GM21390 (cell line): ENCODE measurements around the gene TMA7B.

Experiments
- ATAC-seq: cut with Tn5 transposase; IDR thresholded peaks from one replicate; pipeline ENCODE4 v1.9.1; 2021; ENCODE audit not compliant: unreplicated experiment

TMA7B gene

DNA sequence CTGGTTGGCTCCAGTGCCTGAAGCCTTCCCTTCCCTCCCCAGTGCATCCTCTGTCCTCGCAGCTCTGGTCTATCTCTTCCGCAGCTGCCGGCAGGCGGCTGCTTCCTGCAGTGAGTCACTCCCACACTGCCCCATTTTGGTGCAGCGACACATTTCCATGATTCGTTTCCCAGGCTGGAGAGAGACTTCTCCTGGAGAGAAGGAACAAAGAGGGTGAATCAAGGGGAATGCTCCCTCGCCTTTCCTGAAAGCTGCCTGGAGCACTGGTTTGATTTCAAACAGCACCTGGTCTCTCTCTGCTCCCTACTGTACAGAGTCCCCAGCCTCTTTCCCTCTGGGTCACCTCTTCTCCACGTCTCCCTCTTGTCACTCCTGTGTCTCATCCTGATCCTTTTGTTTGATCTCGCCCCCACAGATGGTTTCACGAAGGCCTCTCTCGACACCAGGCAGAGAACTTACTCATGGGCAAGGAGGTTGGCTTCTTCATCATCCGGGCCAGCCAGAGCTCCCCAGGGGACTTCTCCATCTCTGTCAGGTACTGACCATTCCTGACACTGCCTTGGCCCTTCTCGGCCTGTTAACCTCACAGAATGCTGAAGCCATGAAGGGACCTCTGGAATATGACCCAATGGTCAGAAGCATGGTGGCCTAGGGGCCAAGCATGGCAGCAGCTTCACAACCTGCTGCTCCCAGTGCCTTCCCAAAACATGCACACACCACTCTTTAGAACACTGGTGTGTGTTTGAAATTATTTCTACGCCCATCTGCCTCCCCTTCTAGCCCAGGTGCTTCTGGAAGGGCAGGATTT is at the start of gene TMA7B:
Gene TMA7B (plus strand): TSS at position 758 of the 808 bp plus-strand sequence. CDS start 3,978 bp downstream, outside the sequence.
- ATAC-seq = no peak

DNA sequence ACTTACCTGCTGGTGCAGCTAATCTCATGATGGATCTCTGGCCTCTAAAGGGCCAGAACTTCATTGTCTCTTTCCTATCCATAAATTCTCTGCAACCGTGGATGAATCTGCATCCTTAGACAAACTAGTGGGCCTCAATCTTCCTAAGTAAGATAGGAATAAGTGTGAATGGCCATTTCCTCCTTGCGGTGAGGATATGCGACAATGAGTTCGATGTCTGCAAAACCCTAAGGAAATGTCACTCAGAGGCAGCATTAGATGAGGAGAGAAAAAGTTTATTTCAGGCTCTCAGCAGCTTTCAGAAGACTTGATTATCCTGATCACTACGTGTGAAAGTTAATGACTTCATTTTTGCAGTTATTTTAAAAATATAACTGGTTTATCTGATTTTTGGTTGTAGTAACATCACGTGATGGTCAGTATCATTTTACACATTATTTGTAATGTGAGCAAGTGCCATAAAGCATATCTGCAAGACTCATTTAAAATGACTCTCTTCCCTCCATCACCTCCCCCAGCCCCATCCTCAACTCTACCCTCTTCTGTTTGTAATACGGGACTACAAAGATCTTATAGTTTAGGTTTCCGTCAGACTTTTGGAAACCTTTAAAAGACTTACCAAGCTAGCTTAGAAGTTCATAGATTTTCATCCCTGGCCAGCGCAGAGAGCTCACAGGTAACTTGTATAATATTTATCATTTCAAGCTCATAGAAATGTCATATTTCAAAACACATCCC is 49.2 kb upstream of the TMA7B start:
- no peak for ATAC-seq

DNA sequence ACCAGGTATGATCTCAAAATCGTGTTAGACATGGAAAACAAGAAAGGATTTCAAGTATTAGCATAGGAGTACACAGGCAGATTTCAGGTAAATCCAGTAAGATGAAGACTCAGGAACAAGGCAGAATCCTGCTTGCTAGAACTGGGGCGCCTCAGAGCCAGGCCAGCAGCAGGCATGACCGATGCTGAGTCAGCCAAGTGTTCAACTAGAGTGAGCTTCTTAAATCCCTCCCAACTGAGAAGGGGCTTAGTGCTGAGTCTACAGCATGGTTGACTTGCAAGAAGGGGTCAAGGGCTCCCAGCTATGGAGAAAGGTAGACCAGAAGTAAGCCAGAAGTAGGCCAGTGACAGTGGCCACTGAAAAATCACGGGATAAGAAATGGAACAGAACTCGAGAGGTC is 46.9 kb upstream of the TMA7B start:
- no peak for ATAC-seq

DNA sequence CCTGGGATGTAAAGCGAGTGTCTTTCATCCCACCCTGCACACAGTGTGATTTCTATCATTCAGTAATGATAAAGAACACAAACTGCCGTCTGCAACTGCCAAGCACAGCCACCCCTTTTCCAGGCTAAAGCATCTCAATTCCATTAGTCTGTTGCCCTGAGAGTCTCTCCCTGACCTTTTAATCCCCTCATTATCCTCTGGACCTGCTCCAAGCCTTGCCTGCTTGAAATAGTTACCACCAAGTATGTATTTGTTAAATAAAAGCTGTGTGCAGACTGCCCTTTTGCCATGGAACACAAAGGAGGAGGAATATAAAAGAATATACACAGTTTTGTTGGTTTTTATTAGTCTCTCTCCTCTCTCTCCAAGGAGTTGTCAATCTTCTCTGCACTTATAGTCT is 46.3 kb upstream of the TMA7B start:
- ATAC-seq = no peak

DNA sequence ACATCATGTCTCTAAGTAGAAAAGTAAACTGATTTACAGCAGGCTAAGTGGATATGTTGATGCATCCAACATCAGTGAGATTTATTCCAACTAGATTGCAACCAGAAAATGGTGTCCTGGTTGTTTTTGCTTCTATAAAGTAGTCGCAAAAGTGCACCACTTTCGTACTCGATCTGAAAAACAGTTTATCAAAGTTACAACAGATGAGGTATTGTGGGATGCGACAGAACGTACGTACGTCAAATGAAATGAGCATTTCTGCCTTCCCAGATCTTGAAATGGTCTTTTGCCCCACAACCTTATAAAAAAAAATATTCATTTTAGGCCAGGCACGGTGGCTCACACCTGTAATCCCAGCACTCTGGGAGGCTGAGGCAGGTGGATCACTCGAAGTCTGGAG is 45.6 kb upstream of the TMA7B start:
- ATAC-seq = no peak

DNA sequence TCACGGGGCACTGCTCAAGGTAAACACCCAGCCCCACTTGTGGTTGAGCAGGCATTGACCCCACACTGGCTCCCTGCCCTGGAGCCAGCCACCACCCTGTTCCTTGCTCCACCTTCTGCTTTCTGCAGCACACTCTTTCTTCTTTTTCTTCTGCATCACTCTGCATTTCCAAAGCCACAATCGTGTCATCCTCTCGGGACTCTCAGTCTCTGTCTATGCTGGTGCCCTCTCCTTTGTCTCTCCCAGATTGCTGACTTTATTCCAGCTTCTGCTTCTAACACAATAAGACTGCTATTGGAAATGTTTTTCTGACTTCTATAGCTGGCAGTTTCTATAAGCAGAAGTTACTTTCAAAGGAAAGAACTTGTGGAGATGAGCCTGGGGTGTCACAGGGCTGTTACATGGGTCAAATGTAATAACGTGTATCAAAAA is 44.9 kb upstream of the TMA7B start:
- no peak for ATAC-seq

DNA sequence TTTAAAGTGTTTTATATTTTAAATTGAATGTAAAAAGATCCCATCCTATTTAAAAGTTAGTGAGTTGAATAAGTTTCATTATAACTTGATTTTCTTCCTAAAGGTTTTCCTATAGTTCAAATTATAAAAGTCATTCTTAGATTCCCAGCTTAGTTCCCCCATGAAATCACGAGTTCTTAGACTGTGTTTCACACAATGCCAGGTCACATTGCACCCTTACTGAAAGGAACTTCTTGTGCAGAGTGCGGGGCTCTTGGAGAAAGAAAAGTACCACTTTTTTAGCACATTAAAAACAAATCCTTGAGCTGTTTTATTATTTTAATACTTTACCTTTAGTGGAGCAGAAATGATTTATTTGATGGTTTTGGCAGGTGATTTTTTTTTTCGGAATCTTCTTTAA is 43.7 kb upstream of the TMA7B start:
- no peak for ATAC-seq

DNA sequence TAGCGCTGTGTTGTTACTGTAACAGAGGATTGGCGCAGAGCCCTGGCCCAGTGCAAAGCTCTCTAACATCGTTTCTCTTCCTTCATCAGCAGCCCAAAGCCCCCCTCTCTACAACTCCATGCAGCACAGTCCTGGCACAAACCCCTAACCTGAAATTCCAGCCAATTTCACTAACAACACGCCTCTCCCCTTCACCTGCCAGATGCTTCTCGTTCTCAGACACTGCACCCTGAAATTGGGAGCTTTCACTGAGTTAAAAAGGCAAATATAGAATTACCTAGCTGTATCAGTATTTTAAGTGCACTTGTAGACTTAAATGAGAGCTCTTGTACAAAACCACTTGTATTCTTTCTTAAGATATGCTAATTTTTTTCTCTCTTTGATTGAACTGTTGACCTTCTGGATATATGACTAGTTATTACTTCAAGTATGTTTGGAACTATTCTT is 43.0 kb upstream of the TMA7B start:
- ATAC-seq = no peak

DNA sequence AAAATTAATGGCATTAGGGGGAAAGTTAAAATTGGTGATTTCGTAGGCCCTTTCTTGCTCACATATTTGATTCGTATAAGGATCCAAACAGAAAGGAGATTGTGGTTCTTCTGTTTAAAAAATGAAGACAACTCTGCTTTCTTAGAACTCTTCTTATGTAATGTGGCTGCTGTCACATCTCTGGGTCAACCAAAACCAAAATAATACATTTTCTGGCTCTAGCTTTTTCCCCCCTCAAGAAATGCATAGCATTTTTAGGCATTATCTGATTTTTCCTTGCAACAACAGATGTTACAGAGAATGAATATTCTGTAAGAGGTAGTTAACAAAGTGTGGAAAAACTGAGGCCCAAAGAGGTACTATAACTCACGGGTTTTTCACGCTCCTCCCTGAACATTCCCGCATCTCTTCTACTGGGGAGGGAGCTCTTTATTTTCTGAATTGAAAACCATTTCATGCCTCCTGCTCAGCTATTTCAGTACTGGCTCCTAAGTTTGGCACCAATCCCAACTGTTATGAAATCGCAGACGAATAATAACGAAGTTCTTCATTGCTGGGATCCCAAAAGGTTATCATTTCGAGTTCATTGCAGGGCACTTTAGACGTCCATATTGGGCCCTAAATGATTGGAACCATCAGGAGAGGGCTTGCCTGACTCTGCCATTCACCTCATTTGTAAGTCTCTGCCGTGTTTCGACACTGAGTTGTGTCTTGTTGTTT is 42.3 kb upstream of the TMA7B start:
- no peak for ATAC-seq

- no peak for ATAC-seq
These were observed 40.0 kb upstream of the TMA7B start for GRCh38 chr22:39920134-39920743.

DNA sequence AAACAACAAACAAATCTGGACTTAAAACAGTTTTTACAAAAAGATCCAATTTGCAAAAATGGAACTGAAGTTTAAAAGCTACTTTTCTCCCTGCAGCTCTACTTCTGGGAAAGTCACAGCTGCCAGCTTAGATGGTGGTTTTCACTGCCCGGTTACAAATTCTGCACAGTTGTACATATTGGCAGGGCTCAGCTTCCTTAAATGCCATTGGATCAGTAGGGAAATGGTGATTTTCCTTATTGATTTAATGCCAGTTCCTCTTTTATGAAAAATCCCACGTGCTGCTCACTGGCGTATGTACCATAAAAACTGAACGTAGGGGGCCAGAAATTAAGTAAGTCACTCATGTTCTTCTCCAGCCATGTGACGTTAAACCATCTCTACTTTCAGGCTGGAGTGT is 36.5 kb upstream of the TMA7B start:
- ATAC-seq = no peak

DNA sequence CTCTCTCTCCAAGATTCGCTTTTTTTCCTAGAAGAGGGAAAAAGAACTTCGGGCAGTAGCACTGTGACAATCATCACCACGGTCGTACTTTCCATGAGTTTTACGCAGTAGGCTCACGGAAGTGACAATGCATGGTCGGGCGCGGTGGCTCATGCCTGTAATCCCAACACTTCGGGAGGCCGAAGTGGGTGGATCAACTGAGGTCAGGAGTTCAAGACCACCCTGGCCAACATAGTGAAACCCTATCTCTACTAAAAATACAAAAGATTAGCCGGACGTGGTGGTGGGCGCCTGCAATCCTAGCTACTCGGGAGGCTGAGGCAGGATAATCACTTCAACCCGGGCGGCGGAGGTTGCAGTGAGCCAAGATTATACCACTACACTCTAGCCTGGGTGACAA is 35.9 kb upstream of the TMA7B start:
- no peak for ATAC-seq

GRCh38 chr22:39925273-39925672 is 34.9 kb upstream of the TMA7B start:
- no peak for ATAC-seq

- no peak for ATAC-seq
These were observed 34.1 kb upstream of the TMA7B start for GRCh38 chr22:39925909-39926679.

GRCh38 chr22:39926753-39927152 is 33.4 kb upstream of the TMA7B start:
- no peak for ATAC-seq

DNA sequence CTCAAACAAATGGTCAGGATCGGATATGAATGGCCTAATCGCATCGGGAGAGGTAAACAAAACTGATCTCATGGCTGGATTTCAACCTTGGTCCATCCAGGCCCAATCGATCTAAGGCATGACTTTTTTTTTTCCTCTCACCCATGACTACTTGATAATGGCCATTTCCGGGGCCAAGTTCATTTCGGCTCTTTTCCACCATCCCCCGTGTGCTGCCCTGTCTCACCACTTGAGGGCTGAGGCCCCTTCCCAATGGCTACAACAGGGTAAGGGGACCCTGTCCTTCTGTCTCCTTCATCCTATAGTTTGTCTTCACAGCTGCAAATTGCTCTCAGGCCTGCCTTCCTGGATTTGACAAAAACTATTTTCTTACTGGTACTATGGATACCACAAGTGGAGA is 32.7 kb upstream of the TMA7B start:
- no peak for ATAC-seq

- no peak for ATAC-seq
These were observed 31.4 kb upstream of the TMA7B start for GRCh38 chr22:39928536-39929520.

DNA sequence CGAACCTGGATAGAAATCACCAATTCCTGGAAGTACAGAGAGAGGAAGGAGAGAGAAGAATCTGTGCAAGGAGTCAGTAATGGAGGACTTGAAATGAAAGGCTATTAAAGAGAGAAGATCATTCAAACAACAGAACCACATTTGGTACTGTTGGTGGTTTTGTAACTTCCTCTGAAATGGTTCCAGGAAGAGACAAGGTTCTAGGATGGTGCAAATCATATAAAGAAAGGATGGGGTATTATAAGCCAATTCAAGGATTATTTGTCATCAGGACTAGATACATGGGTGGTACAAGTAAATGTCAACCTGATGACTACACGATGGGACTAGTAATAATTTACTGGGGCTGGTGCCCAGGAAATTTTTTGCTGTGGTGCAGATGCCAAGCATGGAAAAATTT is 28.9 kb upstream of the TMA7B start:
- no peak for ATAC-seq

DNA sequence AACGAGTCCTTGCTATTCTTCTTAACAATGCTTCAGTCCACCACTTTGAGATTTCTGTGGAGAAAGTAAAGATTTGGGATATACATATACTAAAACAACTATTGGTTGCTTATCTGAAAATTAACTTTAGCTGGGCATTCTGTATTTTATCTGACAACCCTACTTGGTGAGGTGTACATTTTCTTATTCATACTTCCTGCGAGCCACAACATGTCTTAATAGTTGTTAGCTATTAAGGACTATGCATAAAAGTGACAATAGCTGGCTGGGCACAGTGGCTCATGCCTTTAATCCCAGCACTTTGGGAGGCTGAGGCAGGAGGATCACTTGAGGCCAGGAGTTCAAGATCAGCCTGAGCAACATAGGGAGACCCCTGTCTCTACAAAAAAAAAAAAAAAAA is 28.0 kb upstream of the TMA7B start:
- no peak for ATAC-seq
